ENCODE results near the gene KLRD1. TPM values are rescaled to one million over a fixed set of nuclear protein-coding genes. Genes with fewer than 3 reads are reported as not detected.

KLRD1 gene
- total RNA-seq, 1 donor from 2014 or later = not detected

- DNase-seq (ENCODE audit: extremely low spot score, unreplicated experiment) = no peak
- H3K27ac Mint-ChIP-seq = no peak overlapping the region
- H3K4me3 Mint-ChIP-seq = no peak overlapping the region
Measured at GRCh38 chr12:10362828-10363657, 55.4 kb downstream of the KLRD1 start.

GRCh38 chr12:10363658-10363913 lies 55.9 kb downstream of the KLRD1 start:
- Mint-ChIP-seq H3K4me3 (no peak overlapping the region), H3K36me3 (peaks cover 15% of the 10 kb centered on the region), H3K27ac (no peak overlapping the region), H3K27me3 (no peaks in the 10 kb centered on the region), H3K4me1 (ENCODE audit: unreplicated experiment) (peaks cover 10% of the 10 kb centered on the region), H3K9me3 (no peaks in the 10 kb centered on the region)
- no peak for DNase-seq (ENCODE audit: extremely low spot score, unreplicated experiment)
- no peak for TF ChIP-seq CTCF (conservative IDR thresholded peaks at IDR 0.05)

More at GRCh38 chr12:10362828-10363657, 55.4 kb downstream of the KLRD1 start:
- Mint-ChIP-seq H3K27me3 (no peaks in the 10 kb centered on the region), H3K9me3 (no peaks in the 10 kb centered on the region), H3K4me1 (ENCODE audit: unreplicated experiment) (peaks cover 5% of the 10 kb centered on the region), H3K36me3 (peaks cover 9% of the 10 kb centered on the region)
- TF ChIP-seq CTCF (conservative IDR thresholded peaks at IDR 0.05) = no peak

- H3K9me3 Mint-ChIP-seq = no peaks in the 10 kb centered on the region
- no peak overlapping the region for H3K4me3 Mint-ChIP-seq
- peaks cover 10% of the 10 kb centered on the region for H3K4me1 Mint-ChIP-seq (ENCODE audit: unreplicated experiment)
- no peak overlapping the region for H3K27ac Mint-ChIP-seq
- no peak for DNase-seq (ENCODE audit: extremely low spot score, unreplicated experiment)
- no peaks in the 10 kb centered on the region for H3K27me3 Mint-ChIP-seq
- H3K36me3 Mint-ChIP-seq = peaks cover 17% of the 10 kb centered on the region
- no peak for TF ChIP-seq CTCF (conservative IDR thresholded peaks at IDR 0.05)
Measured at GRCh38 chr12:10363914-10364814, 56.5 kb downstream of the KLRD1 start.

- Mint-ChIP-seq H3K4me1 (ENCODE audit: unreplicated experiment) (peaks cover 10% of the 10 kb centered on the region), H3K9me3 (no peaks in the 10 kb centered on the region), H3K4me3 (no peak overlapping the region), H3K36me3 (peaks cover 21% of the 10 kb centered on the region), H3K27ac (no peak overlapping the region), H3K27me3 (no peaks in the 10 kb centered on the region)
- no peak for DNase-seq (ENCODE audit: extremely low spot score, unreplicated experiment)
- TF ChIP-seq CTCF (conservative IDR thresholded peaks at IDR 0.05) = no peak
Measured at GRCh38 chr12:10364815-10365622, 57.3 kb downstream of the KLRD1 start.

GRCh38 chr12:10365696-10366405 lies 58.2 kb downstream of the KLRD1 start:
- H3K36me3 Mint-ChIP-seq = peaks cover 26% of the 10 kb centered on the region
- no peak overlapping the region for H3K4me3 Mint-ChIP-seq
- no peak for DNase-seq (ENCODE audit: extremely low spot score, unreplicated experiment)
- peak; percentile 55 for TF ChIP-seq CTCF (conservative IDR thresholded peaks at IDR 0.05)
- no peaks in the 10 kb centered on the region for H3K27me3 Mint-ChIP-seq
- peaks cover 10% of the 10 kb centered on the region for H3K4me1 Mint-ChIP-seq (ENCODE audit: unreplicated experiment)
- no peak overlapping the region for H3K27ac Mint-ChIP-seq
- H3K9me3 Mint-ChIP-seq = no peaks in the 10 kb centered on the region

All from type B pancreatic cell (in vitro differentiated cells).